Ishikawa (cell line): Measurements from ENCODE around the gene NEK8.

Experiments
- CEBPB ChIP-seq: IDR thresholded peaks from 2 replicates; pipeline ENCODE4 v1.6.1; 2012
- TF ChIP-seq, protein P1 (sequence below): IDR thresholded peaks from 2 replicates; pipeline ENCODE4 v1.6.1; 2012

- no peak for TF ChIP-seq CEBPB
- TF ChIP-seq, protein P1, sequence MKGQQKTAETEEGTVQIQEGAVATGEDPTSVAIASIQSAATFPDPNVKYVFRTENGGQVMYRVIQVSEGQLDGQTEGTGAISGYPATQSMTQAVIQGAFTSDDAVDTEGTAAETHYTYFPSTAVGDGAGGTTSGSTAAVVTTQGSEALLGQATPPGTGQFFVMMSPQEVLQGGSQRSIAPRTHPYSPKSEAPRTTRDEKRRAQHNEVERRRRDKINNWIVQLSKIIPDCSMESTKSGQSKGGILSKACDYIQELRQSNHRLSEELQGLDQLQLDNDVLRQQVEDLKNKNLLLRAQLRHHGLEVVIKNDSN: no peak
Observed at GRCh38 chr17:28712032-28712704, 16.4 kb upstream of the NEK8 start.
